ENCODE results near the gene CPT1A.
A peak's percentile ranks its signal among the peaks of the same experiment; 100 is the strongest.

Gene CPT1A

GRCh38 chr11:68763181-68763721 lies 78.5 kb downstream of the CPT1A start:
- Histone ChIP-seq H3K27me3 (ENCODE audit: control insufficient read depth, insufficient read depth, low read length) (no peaks in the 10 kb centered on the region), H3K9ac (ENCODE audit: low read length) (no peak overlapping the region), H3K9me3 (ENCODE audit: control insufficient read depth, low read depth, low read length) (no peaks in the 10 kb centered on the region), H3K4me3 (ENCODE audit: low read length) (no peak overlapping the region), H3K27ac (ENCODE audit: low read length) (no peak overlapping the region), H3K36me3 (ENCODE audit: control insufficient read depth, low read depth, low read length) (no peaks in the 10 kb centered on the region), H3K4me1 (ENCODE audit: control insufficient read depth, low read depth, low read length) (no peaks in the 10 kb centered on the region)

- H3K9me3 ChIP-seq (ENCODE audit: control insufficient read depth, low read depth, low read length) = no peaks in the 10 kb centered on the region
- H3K27me3 ChIP-seq (ENCODE audit: control insufficient read depth, insufficient read depth, low read length) = no peaks in the 10 kb centered on the region
- no peaks in the 10 kb centered on the region for H3K4me1 ChIP-seq (ENCODE audit: control insufficient read depth, low read depth, low read length)
- H3K27ac ChIP-seq (ENCODE audit: low read length) = no peak overlapping the region
- no peak overlapping the region for H3K9ac ChIP-seq (ENCODE audit: low read length)
- no peaks in the 10 kb centered on the region for H3K36me3 ChIP-seq (ENCODE audit: control insufficient read depth, low read depth, low read length)
- no peak overlapping the region for H3K4me3 ChIP-seq (ENCODE audit: low read length)
Measured at GRCh38 chr11:68762481-68762880, 79.2 kb downstream of the CPT1A start.

- no peak overlapping the region for H3K9ac ChIP-seq (ENCODE audit: low read length)
- H3K9me3 ChIP-seq (ENCODE audit: control insufficient read depth, low read depth, low read length) = no peaks in the 10 kb centered on the region
- no peak overlapping the region for H3K4me3 ChIP-seq (ENCODE audit: low read length)
- no peaks in the 10 kb centered on the region for H3K4me1 ChIP-seq (ENCODE audit: control insufficient read depth, low read depth, low read length)
- H3K27me3 ChIP-seq (ENCODE audit: control insufficient read depth, insufficient read depth, low read length) = no peaks in the 10 kb centered on the region
- H3K36me3 ChIP-seq (ENCODE audit: control insufficient read depth, low read depth, low read length) = no peaks in the 10 kb centered on the region
- H3K27ac ChIP-seq (ENCODE audit: low read length) = no peak overlapping the region
Measured at GRCh38 chr11:68761801-68762200, 79.9 kb downstream of the CPT1A start.

- no peak overlapping the region for H3K9ac ChIP-seq (ENCODE audit: low read length)
- no peak overlapping the region for H3K27ac ChIP-seq (ENCODE audit: low read length)
- H3K9me3 ChIP-seq (ENCODE audit: control insufficient read depth, low read depth, low read length) = no peaks in the 10 kb centered on the region
- H3K4me1 ChIP-seq (ENCODE audit: control insufficient read depth, low read depth, low read length) = no peaks in the 10 kb centered on the region
- H3K4me3 ChIP-seq (ENCODE audit: low read length) = no peak overlapping the region
- H3K36me3 ChIP-seq (ENCODE audit: control insufficient read depth, low read depth, low read length) = no peaks in the 10 kb centered on the region
- H3K27me3 ChIP-seq (ENCODE audit: control insufficient read depth, insufficient read depth, low read length) = no peaks in the 10 kb centered on the region
Measured at GRCh38 chr11:68759991-68760390, 81.7 kb downstream of the CPT1A start.

GRCh38 chr11:68757711-68758110 lies 84.0 kb downstream of the CPT1A start:
- no peaks in the 10 kb centered on the region for H3K9me3 ChIP-seq (ENCODE audit: control insufficient read depth, low read depth, low read length)
- no peak overlapping the region for H3K9ac ChIP-seq (ENCODE audit: low read length)
- no peaks in the 10 kb centered on the region for H3K27me3 ChIP-seq (ENCODE audit: control insufficient read depth, insufficient read depth, low read length)
- H3K4me1 ChIP-seq (ENCODE audit: control insufficient read depth, low read depth, low read length) = no peaks in the 10 kb centered on the region
- no peaks in the 10 kb centered on the region for H3K36me3 ChIP-seq (ENCODE audit: control insufficient read depth, low read depth, low read length)
- no peak overlapping the region for H3K4me3 ChIP-seq (ENCODE audit: low read length)
- H3K27ac ChIP-seq (ENCODE audit: low read length) = no peak overlapping the region

- H3K27me3 ChIP-seq (ENCODE audit: control insufficient read depth, insufficient read depth, low read length) = no peaks in the 10 kb centered on the region
- H3K4me3 ChIP-seq (ENCODE audit: low read length) = no peak overlapping the region
- no peak overlapping the region for H3K9ac ChIP-seq (ENCODE audit: low read length)
- no peaks in the 10 kb centered on the region for H3K4me1 ChIP-seq (ENCODE audit: control insufficient read depth, low read depth, low read length)
- no peak overlapping the region for H3K27ac ChIP-seq (ENCODE audit: low read length)
- H3K9me3 ChIP-seq (ENCODE audit: control insufficient read depth, low read depth, low read length) = no peaks in the 10 kb centered on the region
- H3K36me3 ChIP-seq (ENCODE audit: control insufficient read depth, low read depth, low read length) = no peaks in the 10 kb centered on the region
Measured at GRCh38 chr11:68756171-68756766, 85.4 kb downstream of the CPT1A start.

- H3K9ac ChIP-seq (ENCODE audit: low read length) = no peak overlapping the region
- H3K27ac ChIP-seq (ENCODE audit: low read length) = no peak overlapping the region
- no peaks in the 10 kb centered on the region for H3K36me3 ChIP-seq (ENCODE audit: control insufficient read depth, low read depth, low read length)
- peaks cover 14% of the 10 kb centered on the region for H3K4me1 ChIP-seq (ENCODE audit: control insufficient read depth, low read depth, low read length)
- no peak overlapping the region for H3K4me3 ChIP-seq (ENCODE audit: low read length)
- no peaks in the 10 kb centered on the region for H3K9me3 ChIP-seq (ENCODE audit: control insufficient read depth, low read depth, low read length)
- no peaks in the 10 kb centered on the region for H3K27me3 ChIP-seq (ENCODE audit: control insufficient read depth, insufficient read depth, low read length)
Measured at GRCh38 chr11:68753300-68753699, 88.4 kb downstream of the CPT1A start.

- Histone ChIP-seq H3K36me3 (ENCODE audit: control insufficient read depth, low read depth, low read length) (peaks cover 7% of the 10 kb centered on the region), H3K27ac (ENCODE audit: low read length) (peak within 1 kb of the TSS; percentile 69), H3K9ac (ENCODE audit: low read length) (peak within 1 kb of the TSS; percentile 81), H3K4me1 (ENCODE audit: control insufficient read depth, low read depth, low read length) (peaks cover 19% of the 10 kb centered on the region), H3K9me3 (ENCODE audit: control insufficient read depth, low read depth, low read length) (no peaks in the 10 kb centered on the region), H3K27me3 (ENCODE audit: control insufficient read depth, insufficient read depth, low read length) (no peaks in the 10 kb centered on the region), H3K4me3 (ENCODE audit: low read length) (peak within 1 kb of the TSS; percentile 69)
Measured at GRCh38 chr11:68751331-68751856, 90.3 kb downstream of the CPT1A start, which contains the start of gene TESMIN. Gene TESMIN, minus strand, starts transcription at chr11:68751520. Its CDS starts 860 bp downstream, at chr11:68750660.

- peaks cover 12% of the 10 kb centered on the region for H3K36me3 ChIP-seq (ENCODE audit: control insufficient read depth, low read depth, low read length)
- H3K4me3 ChIP-seq (ENCODE audit: low read length) = peak overlapping the region; percentile 35
- no peak overlapping the region for H3K9ac ChIP-seq (ENCODE audit: low read length)
- H3K27me3 ChIP-seq (ENCODE audit: control insufficient read depth, insufficient read depth, low read length) = no peaks in the 10 kb centered on the region
- no peaks in the 10 kb centered on the region for H3K9me3 ChIP-seq (ENCODE audit: control insufficient read depth, low read depth, low read length)
- H3K27ac ChIP-seq (ENCODE audit: low read length) = no peak overlapping the region
- H3K4me1 ChIP-seq (ENCODE audit: control insufficient read depth, low read depth, low read length) = peaks cover 19% of the 10 kb centered on the region
Measured at GRCh38 chr11:68751004-68751325, 90.8 kb downstream of the CPT1A start.

- H3K9ac ChIP-seq (ENCODE audit: low read length) = peak overlapping the region; percentile 81
- peaks cover 17% of the 10 kb centered on the region for H3K36me3 ChIP-seq (ENCODE audit: control insufficient read depth, low read depth, low read length)
- no peaks in the 10 kb centered on the region for H3K27me3 ChIP-seq (ENCODE audit: control insufficient read depth, insufficient read depth, low read length)
- H3K4me1 ChIP-seq (ENCODE audit: control insufficient read depth, low read depth, low read length) = peaks cover 19% of the 10 kb centered on the region
- no peaks in the 10 kb centered on the region for H3K9me3 ChIP-seq (ENCODE audit: control insufficient read depth, low read depth, low read length)
- H3K4me3 ChIP-seq (ENCODE audit: low read length) = peak overlapping the region; percentile 69
- peak overlapping the region; percentile 69 for H3K27ac ChIP-seq (ENCODE audit: low read length)
Measured at GRCh38 chr11:68750195-68751003, 91.3 kb downstream of the CPT1A start.

GRCh38 chr11:68749229-68750123 lies 92.2 kb downstream of the CPT1A start:
- H3K9me3 ChIP-seq (ENCODE audit: control insufficient read depth, low read depth, low read length) = no peaks in the 10 kb centered on the region
- H3K9ac ChIP-seq (ENCODE audit: low read length) = peak overlapping the region; percentile 81
- peak overlapping the region; percentile 69 for H3K4me3 ChIP-seq (ENCODE audit: low read length)
- no peaks in the 10 kb centered on the region for H3K27me3 ChIP-seq (ENCODE audit: control insufficient read depth, insufficient read depth, low read length)
- peak overlapping the region; percentile 69 for H3K27ac ChIP-seq (ENCODE audit: low read length)
- H3K4me1 ChIP-seq (ENCODE audit: control insufficient read depth, low read depth, low read length) = peaks cover 19% of the 10 kb centered on the region
- peaks cover 27% of the 10 kb centered on the region for H3K36me3 ChIP-seq (ENCODE audit: control insufficient read depth, low read depth, low read length)

Data from iPS-18a (cell line).